ENCODE data around the gene MAGI1. TPM values are rescaled to one million over a fixed set of nuclear protein-coding genes. Genes with fewer than 3 reads are reported as not detected.

Gene MAGI1
- total RNA-seq, 4 donors from 2014 or later, result 7.6 to 42.9 (median 37.0) TPM

DNA sequence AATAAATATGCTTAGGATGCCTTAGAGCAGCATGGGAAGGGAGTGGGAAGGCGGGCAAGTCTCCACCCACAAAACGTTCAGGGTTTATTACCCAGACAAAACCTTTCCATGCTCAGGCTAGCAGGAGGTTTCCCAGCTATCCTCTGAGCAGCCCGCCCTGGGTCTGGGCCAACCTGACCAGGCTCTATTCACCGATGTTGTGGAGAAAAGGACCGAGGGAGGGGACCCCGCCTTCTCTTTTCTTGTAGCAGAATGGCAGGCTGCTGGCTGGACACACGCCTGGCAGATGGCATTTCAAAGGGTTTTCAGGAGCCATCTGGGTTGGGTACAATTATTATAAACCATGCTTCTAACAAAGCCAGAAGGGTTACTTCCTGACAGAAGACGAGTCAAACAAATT is 540.9 kb downstream of the MAGI1 start:
- no peaks in the 10 kb centered on the region for H3K9me3 ChIP-seq
- H3K36me3 ChIP-seq, result no peaks in the 10 kb centered on the region
- no peak overlapping the region for H3K27ac ChIP-seq
- DNase-seq, result no peak
- TF ChIP-seq, protein P1, sequence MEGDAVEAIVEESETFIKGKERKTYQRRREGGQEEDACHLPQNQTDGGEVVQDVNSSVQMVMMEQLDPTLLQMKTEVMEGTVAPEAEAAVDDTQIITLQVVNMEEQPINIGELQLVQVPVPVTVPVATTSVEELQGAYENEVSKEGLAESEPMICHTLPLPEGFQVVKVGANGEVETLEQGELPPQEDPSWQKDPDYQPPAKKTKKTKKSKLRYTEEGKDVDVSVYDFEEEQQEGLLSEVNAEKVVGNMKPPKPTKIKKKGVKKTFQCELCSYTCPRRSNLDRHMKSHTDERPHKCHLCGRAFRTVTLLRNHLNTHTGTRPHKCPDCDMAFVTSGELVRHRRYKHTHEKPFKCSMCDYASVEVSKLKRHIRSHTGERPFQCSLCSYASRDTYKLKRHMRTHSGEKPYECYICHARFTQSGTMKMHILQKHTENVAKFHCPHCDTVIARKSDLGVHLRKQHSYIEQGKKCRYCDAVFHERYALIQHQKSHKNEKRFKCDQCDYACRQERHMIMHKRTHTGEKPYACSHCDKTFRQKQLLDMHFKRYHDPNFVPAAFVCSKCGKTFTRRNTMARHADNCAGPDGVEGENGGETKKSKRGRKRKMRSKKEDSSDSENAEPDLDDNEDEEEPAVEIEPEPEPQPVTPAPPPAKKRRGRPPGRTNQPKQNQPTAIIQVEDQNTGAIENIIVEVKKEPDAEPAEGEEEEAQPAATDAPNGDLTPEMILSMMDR (IDR thresholded peaks at IDR 0.05), result no peak
- TF ChIP-seq POLR2A (IDR thresholded peaks at IDR 0.05), result no peak
- no peak overlapping the region for H3K4me3 ChIP-seq
- no peaks in the 10 kb centered on the region for H3K4me1 ChIP-seq
- H3K27me3 ChIP-seq, result no peaks in the 10 kb centered on the region
- intact Hi-C loops (cut with DNase I; ENCODE audit: low total_unique reads), result no loop called here

DNA sequence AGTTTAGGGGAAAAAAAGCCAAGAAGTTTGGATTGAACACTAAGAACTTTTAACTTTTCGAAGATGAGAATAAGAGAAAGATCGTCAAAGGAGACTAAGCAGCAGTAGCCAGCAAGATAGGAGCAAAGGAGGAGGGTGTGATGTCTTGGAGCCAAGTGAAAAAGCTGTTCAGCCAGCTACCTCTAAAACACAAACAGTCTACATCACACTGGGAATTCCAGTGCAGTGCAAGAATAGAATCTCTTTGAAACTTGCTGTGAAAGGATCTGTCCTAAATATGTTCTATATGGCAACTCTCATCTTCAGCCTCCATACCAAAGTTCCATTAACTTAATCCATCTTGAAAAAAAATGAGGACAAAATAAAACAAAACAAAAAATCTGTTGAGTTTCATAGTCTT is 541.5 kb downstream of the MAGI1 start:
- H3K4me3 ChIP-seq, result no peak overlapping the region
- no peaks in the 10 kb centered on the region for H3K27me3 ChIP-seq
- H3K9me3 ChIP-seq, result no peaks in the 10 kb centered on the region
- TF ChIP-seq POLR2A (IDR thresholded peaks at IDR 0.05), result no peak
- TF ChIP-seq, protein P1 (IDR thresholded peaks at IDR 0.05), result no peak
- no peaks in the 10 kb centered on the region for H3K4me1 ChIP-seq
- intact Hi-C loops (cut with DNase I; ENCODE audit: low total_unique reads), result no loop called here
- no peaks in the 10 kb centered on the region for H3K36me3 ChIP-seq
- DNase-seq, result no peak
- no peak overlapping the region for H3K27ac ChIP-seq

DNA sequence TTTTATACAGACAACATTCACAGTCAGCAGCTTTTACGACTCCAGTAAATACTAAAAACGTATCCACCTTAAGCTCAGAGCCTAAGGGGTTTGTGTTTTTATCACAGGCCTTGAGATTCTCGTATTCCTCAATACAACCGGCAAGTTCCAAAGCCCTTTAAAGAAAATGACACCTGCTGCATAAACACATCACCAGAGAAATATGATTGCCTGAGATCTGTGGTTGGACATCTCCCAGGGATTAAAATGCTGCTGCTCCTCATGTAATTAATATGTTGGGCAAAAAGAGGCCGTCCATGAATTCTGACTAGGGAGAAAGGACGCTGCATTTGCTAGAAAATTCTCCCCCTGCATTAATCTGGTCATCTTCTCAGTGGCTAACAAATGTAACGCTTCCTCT is 544.8 kb downstream of the MAGI1 start:
- no peak overlapping the region for H3K4me3 ChIP-seq
- H3K9me3 ChIP-seq, result no peaks in the 10 kb centered on the region

DNA sequence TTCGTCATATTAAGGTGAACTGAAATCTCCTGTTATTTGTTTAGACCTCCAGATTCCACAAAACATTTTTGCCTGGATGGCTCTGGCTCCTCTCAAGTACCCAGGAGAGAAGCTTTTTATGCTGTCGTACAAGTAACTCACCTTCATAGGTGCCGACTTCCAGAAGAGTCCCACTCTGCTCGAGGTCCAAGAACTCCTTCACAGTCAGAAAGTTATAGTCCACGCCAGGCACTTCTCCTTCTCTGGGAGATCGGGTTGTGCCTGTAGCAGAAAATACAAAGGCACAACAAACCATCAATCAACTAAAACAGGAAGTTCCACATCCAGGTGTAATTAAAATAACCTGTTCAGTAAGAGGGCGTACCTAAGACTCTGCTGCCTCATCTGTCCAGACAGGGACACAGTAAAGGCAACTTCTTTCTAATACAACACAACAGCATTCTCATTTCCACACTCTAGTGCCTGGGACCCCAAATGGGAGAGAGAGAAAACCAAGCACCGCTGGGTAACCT is 545.3 kb downstream of the MAGI1 start:
- Histone ChIP-seq H3K9me3 (no peaks in the 10 kb centered on the region), H3K36me3 (no peaks in the 10 kb centered on the region), H3K27ac (no peak overlapping the region), H3K4me1 (no peaks in the 10 kb centered on the region), H3K4me3 (no peak overlapping the region), H3K27me3 (no peaks in the 10 kb centered on the region)
- intact Hi-C loops (cut with DNase I; ENCODE audit: low total_unique reads), result no loop called here
- no peak for DNase-seq
- TF ChIP-seq, protein P1 (IDR thresholded peaks at IDR 0.05), result no peak
- TF ChIP-seq POLR2A (IDR thresholded peaks at IDR 0.05), result no peak

More for the DNA sequence above, 544.8 kb downstream of the MAGI1 start:
- Histone ChIP-seq H3K27me3 (no peaks in the 10 kb centered on the region), H3K4me1 (no peaks in the 10 kb centered on the region), H3K36me3 (no peaks in the 10 kb centered on the region), H3K27ac (no peak overlapping the region)
- TF ChIP-seq POLR2A (IDR thresholded peaks at IDR 0.05), result no peak
- TF ChIP-seq, protein P1 (IDR thresholded peaks at IDR 0.05), result no peak
- intact Hi-C loops (cut with DNase I; ENCODE audit: low total_unique reads), result no loop called here
- DNase-seq, result no peak

DNA sequence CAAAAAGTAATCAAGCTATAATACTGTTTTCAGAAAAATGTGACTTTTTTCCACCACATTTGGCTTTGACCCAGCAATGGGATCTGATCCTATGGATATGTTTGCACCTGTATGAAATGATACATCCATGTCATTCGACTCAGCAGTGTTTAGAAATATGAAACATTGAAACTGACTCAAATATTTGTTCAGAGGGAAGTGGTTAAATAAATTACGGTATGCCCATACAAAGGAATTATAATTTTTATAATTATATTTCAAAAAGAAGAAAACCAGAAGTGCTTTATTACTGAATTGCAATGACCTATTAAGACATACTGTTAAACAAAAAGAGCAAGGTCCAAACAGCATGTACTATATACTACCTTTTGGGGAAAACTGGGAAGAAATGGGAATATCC is 546.5 kb downstream of the MAGI1 start:
- H3K4me3 ChIP-seq, result no peak overlapping the region
- no peak overlapping the region for H3K27ac ChIP-seq
- no peak for TF ChIP-seq POLR2A (IDR thresholded peaks at IDR 0.05)
- TF ChIP-seq, protein P1 (IDR thresholded peaks at IDR 0.05), result no peak
- no peaks in the 10 kb centered on the region for H3K4me1 ChIP-seq
- intact Hi-C loops (cut with DNase I; ENCODE audit: low total_unique reads), result no loop called here
- no peaks in the 10 kb centered on the region for H3K36me3 ChIP-seq
- no peak for DNase-seq
- no peaks in the 10 kb centered on the region for H3K27me3 ChIP-seq
- no peaks in the 10 kb centered on the region for H3K9me3 ChIP-seq

Data from uterus (tissue), 4 donors.